SK-N-MC (cell line): Measurements from ENCODE around the gene DNAJC15.

ENCODE experiments used
- DNase-seq: peaks from one replicate; pipeline ENCODE4 v3.0.0-alpha.2; 2011; ENCODE audit warnings: low read depth, low spot score
- H3K27ac ChIP-seq: fragments of 200-600 bp; sonication (generic); 2 replicates; pipeline ENCODE4 v1.5.1; 2016; ENCODE audit warnings: mixed run types
- H3K36me3 ChIP-seq: fragments of 200-600 bp; sonication (generic); 2 replicates; pipeline ENCODE4 v1.6.1; 2017; ENCODE audit warnings: antibody characterized with exemption, low read length, mixed read lengths; ENCODE audit not compliant: insufficient read depth
- H3K4me3 ChIP-seq: fragments of 200-600 bp; sonication (generic); 2 replicates; pipeline ENCODE4 v1.5.1; 2016
- H3K9ac ChIP-seq: fragments of 200-600 bp; sonication (generic); 2 replicates; pipeline ENCODE4 v1.8.0; 2017; ENCODE audit warnings: mixed run types, mixed read lengths; ENCODE audit not compliant: insufficient read length
- H3K9me3 ChIP-seq: fragments of 200-600 bp; sonication (generic); 2 replicates; pipeline ENCODE4 v1.6.1; 2017; ENCODE audit warnings: low read depth, mild to moderate bottlenecking, antibody characterized with exemption, low read length, moderate library complexity, mixed read lengths
- EZH2 ChIP-seq: fragments of 200-600 bp; sonication (generic); IDR thresholded peaks from one replicate; pipeline ENCODE4 v1.6.1; 2017; ENCODE audit warnings: antibody characterized with exemption
- FOXP2 ChIP-seq: optimal IDR thresholded peaks from 2 replicates; pipeline ENCODE3; 2011; ENCODE audit warnings: mild to moderate bottlenecking, moderate library complexity; ENCODE audit not compliant: insufficient read depth; ENCODE audit errors: extremely low read length, control extremely low read depth
- POLR2AphosphoS5 ChIP-seq: IDR thresholded peaks from 2 replicates; pipeline ENCODE4 v1.6.1; 2012; ENCODE audit warnings: mild to moderate bottlenecking, low read depth, low read length, borderline replicate concordance

The DNAJC15 gene

DNA sequence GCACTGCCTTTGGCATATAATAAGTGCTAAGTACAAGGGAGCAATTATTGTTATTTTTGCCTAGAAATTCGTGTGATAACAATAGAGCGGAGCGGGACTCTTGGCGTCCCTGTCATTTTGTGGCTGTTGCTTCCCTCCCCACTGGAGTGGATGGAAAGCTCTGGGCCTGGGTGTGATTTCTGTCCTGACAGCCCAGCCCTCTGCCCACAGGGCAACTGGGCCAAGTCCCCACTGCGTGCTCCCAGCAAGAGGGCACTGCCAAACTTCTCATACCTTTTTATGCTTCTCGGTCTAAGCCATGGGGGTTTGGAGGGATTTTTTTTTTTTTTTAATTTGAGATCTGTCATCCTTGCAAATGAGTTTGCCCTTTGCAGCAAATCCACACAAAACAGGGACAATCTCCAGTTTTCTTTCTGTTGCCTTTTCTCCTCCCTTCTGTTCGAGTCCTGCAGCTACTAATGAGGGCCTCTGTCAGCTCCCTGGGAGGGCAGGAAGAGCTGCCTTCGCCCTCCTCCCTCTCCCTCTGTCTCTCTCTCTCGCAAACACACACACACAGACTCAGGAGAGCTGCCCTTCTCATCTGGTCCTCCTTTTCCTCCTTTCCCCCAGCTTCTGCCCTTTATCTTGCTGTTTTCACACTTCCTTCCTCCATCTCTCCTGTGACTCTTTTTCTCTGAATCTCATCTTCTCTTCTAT is 103.9 kb downstream of the DNAJC15 start:
- Histone ChIP-seq H3K9me3 (no peaks in the 10 kb centered on the region), H3K4me3 (no peak overlapping the region), H3K9ac (no peak overlapping the region), H3K27ac (no peak overlapping the region), H3K36me3 (no peaks in the 10 kb centered on the region)
- TF ChIP-seq POLR2AphosphoS5 (no peak), EZH2 (no peak), FOXP2 (no peak)
- no peak for DNase-seq

DNA sequence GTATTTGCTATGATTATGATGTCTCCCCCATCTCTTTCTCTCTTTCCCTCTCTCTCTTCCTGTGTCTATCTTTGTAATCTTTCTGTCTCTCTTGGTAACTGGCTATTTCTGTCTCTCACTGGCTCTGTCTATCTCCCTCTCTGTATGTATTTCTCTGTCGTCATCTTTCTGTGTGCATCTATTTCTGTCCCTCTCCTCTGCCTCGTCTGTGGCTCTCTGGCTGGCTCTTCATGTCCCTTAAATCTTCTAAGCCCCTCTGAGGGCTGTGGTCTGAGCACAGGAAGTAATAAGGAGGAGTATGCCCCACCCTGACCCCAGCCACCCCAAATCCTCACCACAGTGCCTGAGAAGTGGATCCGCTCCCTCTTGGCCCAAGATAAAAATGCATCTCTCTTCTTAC is 104.4 kb downstream of the DNAJC15 start:
- Histone ChIP-seq H3K9me3 (no peaks in the 10 kb centered on the region), H3K27ac (no peak overlapping the region), H3K36me3 (no peaks in the 10 kb centered on the region), H3K4me3 (no peak overlapping the region), H3K9ac (no peak overlapping the region)
- no peak for DNase-seq
- no peak for TF ChIP-seq EZH2
- no peak for TF ChIP-seq FOXP2
- no peak for TF ChIP-seq POLR2AphosphoS5

DNA sequence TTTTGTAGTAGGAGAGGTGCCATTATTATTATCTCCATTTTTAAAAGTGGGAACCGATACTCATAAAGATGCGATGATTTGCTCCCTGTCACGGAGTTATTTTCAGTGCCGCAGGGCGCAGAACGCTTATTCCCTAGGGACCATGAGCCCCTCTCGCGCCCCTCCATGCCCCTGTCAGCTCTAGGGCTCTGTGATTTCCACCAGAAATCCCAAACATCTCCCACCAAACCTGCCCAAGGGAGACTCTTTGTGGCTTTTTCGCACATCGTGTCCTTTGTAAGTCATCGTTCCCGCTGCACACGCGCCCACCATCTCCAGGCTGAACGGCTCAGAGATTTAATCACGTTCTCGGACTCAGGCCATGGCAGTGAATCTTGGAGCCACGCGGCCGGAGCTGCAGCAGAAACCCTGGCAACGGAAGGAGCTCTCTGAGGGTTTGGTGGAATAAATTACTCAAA is 105.1 kb downstream of the DNAJC15 start:
- no peaks in the 10 kb centered on the region for H3K36me3 ChIP-seq
- no peaks in the 10 kb centered on the region for H3K9me3 ChIP-seq
- no peak overlapping the region for H3K9ac ChIP-seq
- no peak for DNase-seq
- TF ChIP-seq EZH2 (no peak), POLR2AphosphoS5 (no peak), FOXP2 (no peak)
- H3K27ac ChIP-seq = no peak overlapping the region
- H3K4me3 ChIP-seq = no peak overlapping the region

- TF ChIP-seq EZH2 (no peak), POLR2AphosphoS5 (no peak), FOXP2 (no peak)
- no peak overlapping the region for H3K4me3 ChIP-seq
- no peaks in the 10 kb centered on the region for H3K36me3 ChIP-seq
- no peak overlapping the region for H3K27ac ChIP-seq
- H3K9ac ChIP-seq = no peak overlapping the region
- no peaks in the 10 kb centered on the region for H3K9me3 ChIP-seq
- no peak for DNase-seq
These were observed 105.7 kb downstream of the DNAJC15 start for GRCh38 chr13:43129066-43129465.

GRCh38 chr13:43129511-43130110 is 106.2 kb downstream of the DNAJC15 start:
- no peaks in the 10 kb centered on the region for H3K9me3 ChIP-seq
- H3K4me3 ChIP-seq = no peak overlapping the region
- TF ChIP-seq FOXP2 = no peak
- TF ChIP-seq EZH2 = no peak
- TF ChIP-seq POLR2AphosphoS5 = no peak
- no peak for DNase-seq
- H3K36me3 ChIP-seq = no peaks in the 10 kb centered on the region
- no peak overlapping the region for H3K9ac ChIP-seq
- H3K27ac ChIP-seq = no peak overlapping the region

DNA sequence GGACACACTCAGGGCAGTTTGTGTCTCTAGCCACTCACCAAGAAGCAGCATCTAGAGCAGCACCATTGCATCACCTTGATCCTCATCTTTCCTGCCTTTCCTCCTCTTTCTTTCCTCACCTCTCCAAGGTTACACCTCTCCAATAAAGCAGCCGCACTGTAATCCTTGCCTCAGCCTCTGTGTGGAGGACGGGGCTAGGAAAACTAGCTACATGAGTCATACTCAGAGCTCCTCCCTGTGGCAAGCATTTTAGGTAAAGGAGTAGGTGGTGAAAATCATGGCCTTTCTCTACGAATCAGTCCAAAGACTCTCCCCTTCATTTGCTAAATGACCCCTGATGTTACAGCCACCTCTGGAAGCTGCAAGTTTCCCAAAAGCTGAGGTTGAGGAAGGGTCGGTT is 108.9 kb downstream of the DNAJC15 start:
- no peaks in the 10 kb centered on the region for H3K9me3 ChIP-seq
- H3K36me3 ChIP-seq = no peaks in the 10 kb centered on the region
- no peak overlapping the region for H3K27ac ChIP-seq
- H3K9ac ChIP-seq = no peak overlapping the region
- TF ChIP-seq POLR2AphosphoS5 (no peak), EZH2 (no peak)
- DNase-seq = no peak
- H3K4me3 ChIP-seq = no peak overlapping the region

DNA sequence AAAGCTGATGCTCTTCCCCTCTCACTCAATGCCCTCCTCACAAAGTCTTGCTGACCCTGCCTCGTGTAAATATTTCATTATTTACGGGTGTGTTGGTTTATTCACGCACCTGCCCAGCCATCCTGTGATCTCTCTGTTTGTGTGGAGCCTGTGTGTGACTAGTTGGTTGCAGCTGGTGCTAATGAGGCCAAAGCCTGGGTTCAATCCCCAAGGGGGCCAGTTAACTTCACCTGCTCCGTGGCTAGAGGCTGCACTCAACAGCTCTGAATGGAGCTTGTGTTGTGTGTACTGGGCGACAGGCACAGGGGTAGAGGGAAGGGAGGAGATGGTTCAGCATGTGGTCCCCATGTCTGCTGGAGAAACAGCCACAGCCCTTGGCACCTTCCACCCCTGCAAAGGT is 109.5 kb downstream of the DNAJC15 start:
- TF ChIP-seq FOXP2 (no peak), POLR2AphosphoS5 (no peak), EZH2 (no peak)
- H3K36me3 ChIP-seq = no peaks in the 10 kb centered on the region
- no peak for DNase-seq
- H3K9ac ChIP-seq = no peak overlapping the region
- no peak overlapping the region for H3K27ac ChIP-seq
- no peaks in the 10 kb centered on the region for H3K9me3 ChIP-seq
- H3K4me3 ChIP-seq = no peak overlapping the region

- no peaks in the 10 kb centered on the region for H3K9me3 ChIP-seq
These were observed 110.4 kb downstream of the DNAJC15 start for GRCh38 chr13:43133792-43134191.

GRCh38 chr13:43134868-43135267 is 111.5 kb downstream of the DNAJC15 start:
- TF ChIP-seq EZH2 = no peak
- TF ChIP-seq FOXP2 = no peak
- no peak for TF ChIP-seq POLR2AphosphoS5
- Histone ChIP-seq H3K36me3 (no peaks in the 10 kb centered on the region), H3K9ac (no peak overlapping the region), H3K27ac (no peak overlapping the region), H3K9me3 (no peaks in the 10 kb centered on the region), H3K4me3 (no peak overlapping the region)
- no peak for DNase-seq

More at GRCh38 chr13:43133792-43134191, 110.4 kb downstream of the DNAJC15 start:
- no peaks in the 10 kb centered on the region for H3K36me3 ChIP-seq
- DNase-seq = no peak
- H3K9ac ChIP-seq = no peak overlapping the region
- no peak overlapping the region for H3K4me3 ChIP-seq
- TF ChIP-seq FOXP2 (no peak), EZH2 (no peak), POLR2AphosphoS5 (no peak)
- H3K27ac ChIP-seq = no peak overlapping the region
